Measurements from ENCODE around the gene GSDMA. TPM values are rescaled to one million over a fixed set of nuclear protein-coding genes. Genes with fewer than 3 reads are reported as not detected.

Gene GSDMA
- total RNA-seq, 4 donors from 2014 or later: 0.65 to 1.1 (median 0.72) TPM; not detected in 1

DNA sequence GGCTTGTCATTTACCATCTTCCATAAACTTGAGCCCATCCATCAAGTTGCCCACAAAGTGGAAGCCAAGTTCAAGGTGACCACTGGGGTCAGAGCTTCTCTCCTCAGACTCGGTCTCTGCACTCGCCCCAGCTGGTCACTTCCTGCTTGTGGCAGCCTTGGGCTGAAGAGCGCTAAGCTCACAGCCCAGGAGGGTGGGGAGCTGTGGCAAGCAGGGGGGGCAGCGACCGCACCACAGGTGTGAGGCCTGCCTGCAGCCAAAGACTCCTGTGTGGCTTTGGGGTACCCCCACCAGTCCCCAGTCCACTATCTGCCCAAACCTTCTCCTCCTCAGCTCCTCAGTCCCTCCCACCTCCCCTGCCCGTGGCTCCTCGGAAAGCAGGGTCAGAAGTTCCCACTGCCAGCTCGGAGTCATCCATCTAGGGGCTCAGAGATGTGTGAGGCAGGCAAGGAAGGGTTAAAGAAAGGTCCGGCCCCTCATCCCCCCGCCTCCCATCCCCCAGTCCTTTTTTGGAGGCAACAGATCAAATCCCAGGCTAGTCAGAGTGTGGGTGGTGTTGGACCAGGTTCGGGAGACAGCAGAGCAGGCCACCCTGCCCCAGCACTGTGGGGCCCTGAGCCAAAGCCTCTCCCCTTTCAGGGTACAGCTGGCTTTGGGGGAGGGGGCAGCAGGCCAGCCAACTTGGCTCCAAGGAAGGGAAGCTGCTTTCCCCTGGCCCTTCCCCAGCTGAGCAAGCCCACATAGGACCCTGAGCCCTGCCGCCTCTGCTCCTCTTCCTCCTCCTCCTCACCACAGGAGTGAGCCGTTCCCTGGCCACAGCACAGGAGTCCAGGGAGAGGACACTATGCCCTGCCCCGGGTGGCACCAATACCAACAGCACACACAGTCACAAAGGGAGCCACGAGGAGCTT is 55.7 kb downstream of the GSDMA start:
- no peak for DNase-seq (ENCODE audit: low spot score)
- TF ChIP-seq, protein P1, sequence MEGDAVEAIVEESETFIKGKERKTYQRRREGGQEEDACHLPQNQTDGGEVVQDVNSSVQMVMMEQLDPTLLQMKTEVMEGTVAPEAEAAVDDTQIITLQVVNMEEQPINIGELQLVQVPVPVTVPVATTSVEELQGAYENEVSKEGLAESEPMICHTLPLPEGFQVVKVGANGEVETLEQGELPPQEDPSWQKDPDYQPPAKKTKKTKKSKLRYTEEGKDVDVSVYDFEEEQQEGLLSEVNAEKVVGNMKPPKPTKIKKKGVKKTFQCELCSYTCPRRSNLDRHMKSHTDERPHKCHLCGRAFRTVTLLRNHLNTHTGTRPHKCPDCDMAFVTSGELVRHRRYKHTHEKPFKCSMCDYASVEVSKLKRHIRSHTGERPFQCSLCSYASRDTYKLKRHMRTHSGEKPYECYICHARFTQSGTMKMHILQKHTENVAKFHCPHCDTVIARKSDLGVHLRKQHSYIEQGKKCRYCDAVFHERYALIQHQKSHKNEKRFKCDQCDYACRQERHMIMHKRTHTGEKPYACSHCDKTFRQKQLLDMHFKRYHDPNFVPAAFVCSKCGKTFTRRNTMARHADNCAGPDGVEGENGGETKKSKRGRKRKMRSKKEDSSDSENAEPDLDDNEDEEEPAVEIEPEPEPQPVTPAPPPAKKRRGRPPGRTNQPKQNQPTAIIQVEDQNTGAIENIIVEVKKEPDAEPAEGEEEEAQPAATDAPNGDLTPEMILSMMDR (IDR thresholded peaks at IDR 0.05): no peak
- no peak for ATAC-seq (ENCODE audit: low FRiP score)

DNA sequence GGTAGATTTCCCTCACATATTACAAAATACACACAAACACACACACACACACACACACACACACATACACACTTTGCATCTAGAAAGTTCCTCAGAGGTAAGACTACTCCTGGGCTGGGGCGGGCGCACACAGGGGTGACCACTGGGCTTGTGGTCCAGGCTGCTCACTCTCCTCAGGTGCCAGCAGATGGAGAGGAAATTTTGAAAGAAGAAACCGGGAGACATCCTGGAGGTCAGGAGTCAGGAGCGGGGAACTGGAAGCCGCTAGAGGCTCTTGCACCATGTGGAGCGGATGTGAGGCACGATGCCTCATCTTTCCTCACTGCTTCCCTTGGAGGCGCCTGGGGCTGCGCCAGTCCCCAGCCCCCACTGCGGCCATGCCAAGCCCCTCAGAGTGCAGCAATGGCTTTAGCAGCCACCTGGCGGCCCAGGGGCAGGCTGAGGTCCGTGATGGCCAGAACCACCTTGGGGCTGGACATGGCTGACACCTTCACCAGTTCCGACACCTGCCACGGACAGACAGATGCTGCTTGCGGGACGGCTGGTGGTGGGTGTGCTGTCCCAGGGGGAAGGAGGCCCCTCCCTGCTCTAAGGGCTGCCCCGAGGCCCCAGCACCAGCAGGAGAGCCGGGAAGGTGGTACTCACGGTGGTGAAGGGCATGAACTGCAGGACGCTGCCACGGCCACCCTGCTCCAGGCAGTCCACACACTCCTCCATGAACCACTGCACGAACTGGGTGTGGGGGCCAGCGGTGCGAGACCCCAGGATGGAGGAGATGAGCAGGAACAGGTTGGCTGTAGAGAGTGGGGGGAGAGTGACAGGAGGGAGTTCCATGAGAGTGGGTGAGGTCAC is 56.6 kb downstream of the GSDMA start:
- ATAC-seq (ENCODE audit: low FRiP score) (no peak), DNase-seq (ENCODE audit: low spot score) (no peak)
- TF ChIP-seq, protein P1 (IDR thresholded peaks at IDR 0.05): no peak

DNA sequence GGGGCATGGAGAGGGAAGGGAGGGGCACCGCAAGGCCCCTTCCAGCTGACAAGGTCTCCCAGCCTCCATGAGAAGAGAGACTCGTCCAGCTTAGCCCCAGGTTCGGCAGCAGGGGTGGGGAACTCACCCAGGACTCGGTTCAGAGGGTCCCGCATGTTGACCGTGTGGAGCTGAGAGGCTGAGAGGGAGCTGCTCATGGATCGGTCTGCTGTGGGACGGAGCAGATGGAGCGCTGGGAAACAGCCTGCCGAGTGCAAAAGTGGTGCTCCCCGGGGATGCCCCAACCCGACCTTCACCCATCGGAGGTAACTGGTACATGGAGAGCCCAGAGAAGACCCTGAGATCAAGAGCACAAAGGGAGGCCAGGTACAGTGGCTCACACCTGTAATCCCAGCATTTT is 57.3 kb downstream of the GSDMA start:
- ATAC-seq (ENCODE audit: low FRiP score): no peak
- DNase-seq (ENCODE audit: low spot score): no peak
- TF ChIP-seq, protein P1 (IDR thresholded peaks at IDR 0.05): no peak

DNA sequence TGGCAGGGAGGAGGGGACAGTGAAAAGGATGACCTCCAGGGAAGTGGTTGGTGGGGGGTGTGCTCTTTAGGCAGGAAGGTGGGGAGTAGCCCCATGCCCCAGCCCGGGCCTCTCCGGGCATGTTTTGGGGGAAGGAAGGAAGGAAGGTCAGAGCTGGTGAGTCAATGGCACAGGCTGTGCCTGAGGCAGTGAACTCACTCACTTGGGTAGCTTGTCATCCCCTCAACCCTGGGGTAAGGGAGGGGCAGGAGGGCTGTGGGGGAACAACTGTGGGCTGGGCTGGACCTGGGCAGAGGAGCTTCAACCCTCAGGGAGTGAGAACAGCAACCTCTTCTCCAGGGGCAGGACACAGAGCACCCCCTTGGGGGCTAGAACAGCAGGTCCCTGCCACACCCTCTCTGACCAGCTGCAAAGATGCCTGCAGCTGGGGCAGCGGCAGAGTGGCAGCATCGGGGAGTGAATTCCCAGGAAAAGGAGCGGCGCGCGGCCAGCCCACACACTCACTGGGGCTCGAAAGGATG is 58.7 kb downstream of the GSDMA start:
- ATAC-seq (ENCODE audit: low FRiP score) (no peak), DNase-seq (ENCODE audit: low spot score) (no peak)

GRCh38 chr17:40022497-40022896 is 59.7 kb downstream of the GSDMA start:
- no peak for ATAC-seq (ENCODE audit: low FRiP score)
- DNase-seq (ENCODE audit: low spot score): no peak
- TF ChIP-seq, protein P1 (IDR thresholded peaks at IDR 0.05): no peak

More for the DNA sequence above, 58.7 kb downstream of the GSDMA start:
- TF ChIP-seq, protein P1 (IDR thresholded peaks at IDR 0.05): no peak

- ATAC-seq (ENCODE audit: low FRiP score) (no peak), DNase-seq (ENCODE audit: low spot score) (no peak)
- TF ChIP-seq, protein P1 (IDR thresholded peaks at IDR 0.05): no peak
These were observed 60.2 kb downstream of the GSDMA start for GRCh38 chr17:40022961-40023541.
